Stimulated activated CD8-positive, alpha-beta memory T cell treated with anti-CD3 and anti-CD28 coated beads, Interleukin-15, amount 100 ng/mL, for 1 hour (primary cell): ENCODE data around the gene BBC3.
"Not testable (repeated sequence)": the region's sequence is repeated elsewhere in the genome, so short reads cannot be mapped to it uniquely, and the experiment has no call there.

Source experiments
- DNase-seq: peaks from one replicate; pipeline ENCODE4 v3.0.0-alpha.2; 2020; ENCODE audit warnings: low read depth

BBC3 gene

GRCh38 chr19:47230921-47231214, at the start of gene BBC3:
Gene BBC3, minus strand, starts transcription at chr19:47231199. Its CDS starts 2,768 bp downstream, at chr19:47228431.
- DNase-seq, result no peak

GRCh38 chr19:47280183-47280797, 49.3 kb upstream of the BBC3 start:
- DNase-seq, result no peak

- DNase-seq, result not testable (repeated sequence)
Measured at GRCh38 chr19:47276513-47276912, 45.5 kb upstream of the BBC3 start.

GRCh38 chr19:47275791-47276461, 44.9 kb upstream of the BBC3 start:
- no peak for DNase-seq

- DNase-seq, result no peak
Measured at GRCh38 chr19:47274891-47275761, 44.1 kb upstream of the BBC3 start.

- DNase-seq, result peak; percentile 100
Measured at GRCh38 chr19:47274071-47274890, 43.3 kb upstream of the BBC3 start, which contains the start of gene INAFM1. Gene INAFM1, plus strand, starts transcription at chr19:47274885. Its CDS starts 35 bp downstream, at chr19:47274920.

- DNase-seq, result peak; percentile 80
Measured at GRCh38 chr19:47273313-47274070, 42.5 kb upstream of the BBC3 start.

GRCh38 chr19:47272448-47273312, 41.7 kb upstream of the BBC3 start:
- DNase-seq, result no peak

- DNase-seq, result no peak
Measured at GRCh38 chr19:47271949-47272348, 41.0 kb upstream of the BBC3 start.

GRCh38 chr19:47270408-47270807, 39.4 kb upstream of the BBC3 start:
- DNase-seq, result no peak

GRCh38 chr19:47269596-47269995, 38.6 kb upstream of the BBC3 start:
- no peak for DNase-seq

- DNase-seq, result no peak
Measured at GRCh38 chr19:47268028-47268427, 37.0 kb upstream of the BBC3 start.

GRCh38 chr19:47267350-47267759, 36.4 kb upstream of the BBC3 start:
- DNase-seq, result no peak

- DNase-seq, result no peak
Measured at GRCh38 chr19:47266401-47266941, 35.5 kb upstream of the BBC3 start.

- DNase-seq, result no peak
Measured at GRCh38 chr19:47264629-47265028, 33.6 kb upstream of the BBC3 start.

- not testable (repeated sequence) for DNase-seq
Measured at GRCh38 chr19:47261946-47262793, 31.2 kb upstream of the BBC3 start.

- DNase-seq, result no peak
Measured at GRCh38 chr19:47260476-47260875, 29.5 kb upstream of the BBC3 start.

- no peak for DNase-seq
Measured at GRCh38 chr19:47258895-47259555, 28.0 kb upstream of the BBC3 start.

GRCh38 chr19:47258434-47258833, 27.4 kb upstream of the BBC3 start:
- no peak for DNase-seq
